Activated CD4-positive, alpha-beta T cell treated with anti-CD3 and anti-CD28 coated beads, Interleukin-10, Interleukin-2, amounts not matched to agents 100 ng/mL and 50 ng/mL, durations not matched to agents 16 hours and 8 hours (primary cell): ENCODE results near the gene GAP43.

Experiments used
- DNase-seq: peaks from one replicate; pipeline ENCODE4 v3.0.0-alpha.2; 2020

Gene GAP43

GRCh38 chr3:115627180-115628074 lies 4.1 kb downstream of the GAP43 start:
- DNase-seq: no peak

DNA sequence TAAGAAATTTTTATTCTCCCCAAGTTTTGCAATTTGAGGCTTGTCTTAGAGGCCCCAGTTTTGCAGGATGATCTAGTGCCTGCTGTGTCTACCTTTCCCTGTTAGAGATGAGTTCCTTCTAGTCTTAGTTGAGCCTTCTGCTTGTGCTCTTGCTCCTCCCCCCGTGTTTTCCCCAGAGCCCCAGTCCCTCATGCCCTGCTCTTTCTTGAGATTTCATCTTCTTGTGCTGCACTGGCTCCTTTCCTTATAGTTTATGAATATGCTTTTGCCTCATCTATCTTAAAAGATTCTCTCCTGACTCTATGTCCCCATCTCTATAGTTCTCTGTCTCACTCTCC lies 4.7 kb downstream of the GAP43 start:
- DNase-seq: no peak

GRCh38 chr3:115630850-115631249 lies 7.5 kb downstream of the GAP43 start:
- no peak for DNase-seq

- DNase-seq: no peak
Measured at GRCh38 chr3:115632026-115632425, 8.7 kb downstream of the GAP43 start.

DNA sequence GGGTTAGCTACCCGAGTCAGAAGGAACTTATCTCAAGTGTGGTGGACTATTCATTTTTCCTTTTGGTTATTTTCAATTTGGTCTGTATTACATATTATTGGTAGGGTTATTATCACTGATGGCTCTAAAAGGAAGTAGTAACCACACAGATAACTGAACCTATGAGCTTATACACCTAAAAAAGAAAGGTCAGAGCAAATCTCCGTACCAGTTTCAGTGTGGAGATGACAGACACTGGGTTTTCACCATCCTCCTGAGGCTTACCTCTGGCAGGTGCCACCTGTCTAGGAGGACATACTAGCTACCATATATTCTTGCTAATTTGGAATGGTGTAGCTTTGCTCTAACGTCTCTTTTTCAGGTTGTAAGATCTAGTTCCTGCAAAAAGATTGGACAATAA lies 10.2 kb downstream of the GAP43 start:
- DNase-seq: no peak

GRCh38 chr3:115634052-115634451 lies 10.7 kb downstream of the GAP43 start:
- no peak for DNase-seq

DNA sequence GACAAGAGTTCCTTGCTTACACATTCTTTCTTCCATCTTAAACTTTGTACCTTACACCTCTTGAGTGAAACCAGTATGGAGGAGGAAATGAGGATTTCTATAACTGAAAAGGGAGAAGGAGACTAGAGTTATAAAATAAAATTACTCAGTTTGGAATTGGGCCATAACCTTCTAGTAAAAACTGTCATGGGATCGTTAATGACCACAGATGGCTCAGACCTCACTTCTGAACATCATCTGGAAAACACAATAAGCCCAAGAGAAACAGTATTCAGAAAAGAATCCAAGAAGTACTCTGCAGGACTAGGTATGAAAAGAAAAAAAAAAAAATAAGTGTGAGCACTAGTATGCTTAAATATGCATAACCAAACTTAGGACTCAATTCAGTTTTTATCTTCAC lies 12.1 kb downstream of the GAP43 start:
- no peak for DNase-seq

- DNase-seq: no peak
Measured at GRCh38 chr3:115638241-115638640, 14.9 kb downstream of the GAP43 start.

- no peak for DNase-seq
Measured at GRCh38 chr3:115638991-115639390, 15.7 kb downstream of the GAP43 start.

- no peak for DNase-seq
Measured at GRCh38 chr3:115644391-115644790, 21.1 kb downstream of the GAP43 start.

GRCh38 chr3:115646027-115646690 lies 22.8 kb downstream of the GAP43 start:
- no peak for DNase-seq

GRCh38 chr3:115648559-115648958 lies 25.2 kb downstream of the GAP43 start:
- DNase-seq: no peak

DNA sequence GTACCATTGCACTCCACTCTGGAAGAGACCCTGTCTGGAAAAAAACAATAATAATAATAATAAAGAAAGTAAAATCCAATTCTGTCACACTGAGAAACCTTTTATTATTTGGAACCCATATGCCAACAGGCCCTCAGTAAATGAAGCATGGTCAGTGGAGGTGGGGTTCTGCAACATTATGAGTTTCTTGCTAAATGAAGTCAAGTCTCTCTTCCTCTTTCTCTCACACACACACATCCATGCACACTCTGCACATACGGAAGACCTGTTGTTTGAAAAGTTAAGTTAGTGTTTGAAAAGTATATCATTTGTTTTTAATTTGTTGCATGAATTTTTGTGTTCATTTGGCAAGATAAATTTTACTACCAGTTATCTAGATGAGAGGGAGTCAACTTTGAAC lies 27.8 kb downstream of the GAP43 start:
- DNase-seq: no peak

DNA sequence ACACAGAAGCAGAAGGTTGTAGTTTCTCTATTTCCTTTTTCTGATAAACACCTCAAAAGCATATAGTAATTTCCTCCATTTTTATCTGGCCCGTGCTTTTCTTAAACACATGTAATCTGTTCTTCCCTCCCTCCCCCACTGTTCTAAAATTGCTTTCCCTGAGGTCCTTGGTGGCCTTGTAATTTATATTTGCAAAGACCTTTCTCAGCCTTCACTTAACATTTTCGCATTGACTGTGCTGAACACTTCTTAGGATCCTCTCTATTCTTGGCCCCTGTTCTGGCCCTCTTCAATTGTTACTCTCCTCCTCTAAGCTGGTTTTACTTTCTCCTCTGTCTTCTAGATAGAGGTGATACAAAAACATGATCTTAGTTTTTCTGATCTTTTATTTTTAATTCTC lies 28.3 kb downstream of the GAP43 start:
- DNase-seq: no peak

DNA sequence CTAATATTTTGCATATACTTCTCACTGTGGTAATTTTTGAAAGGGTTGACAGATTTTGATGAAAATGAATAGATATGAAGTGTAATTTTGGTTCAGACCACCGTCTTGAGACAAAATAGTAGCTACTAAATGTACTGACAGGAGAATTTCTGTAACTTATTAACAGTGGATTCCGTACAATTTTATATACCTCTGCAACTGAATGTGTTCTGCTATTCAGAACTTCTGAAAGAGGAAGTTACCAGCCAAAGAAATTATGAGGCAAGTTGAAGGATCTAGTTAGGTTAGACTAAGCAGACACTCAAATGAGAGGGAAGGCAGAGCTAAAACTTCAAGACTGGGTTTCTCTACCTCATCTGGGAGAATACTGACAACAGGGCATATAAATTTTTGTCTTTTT lies 29.4 kb downstream of the GAP43 start:
- no peak for DNase-seq

- no peak for DNase-seq
Measured at GRCh38 chr3:115655761-115656282, 32.5 kb downstream of the GAP43 start.

DNA sequence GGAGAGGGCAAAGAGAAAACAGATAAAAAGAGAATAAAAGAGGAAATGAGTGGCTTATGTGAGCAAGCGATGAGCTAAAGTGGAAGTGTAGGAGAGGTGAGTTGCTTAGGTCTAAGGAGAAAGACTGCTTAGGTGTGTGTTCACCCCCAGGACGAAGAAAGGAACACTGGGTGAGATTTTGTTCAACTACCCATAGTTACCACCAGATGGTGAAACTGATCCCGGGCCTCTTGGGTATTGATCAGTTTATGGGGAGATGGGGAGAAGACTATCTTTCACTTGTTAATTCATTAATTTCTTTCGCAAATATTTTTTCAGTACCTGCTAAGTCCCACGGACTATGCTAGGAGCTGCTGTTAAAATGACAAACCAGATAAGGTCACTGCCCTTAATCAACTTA lies 33.9 kb downstream of the GAP43 start:
- peak; percentile 31 for DNase-seq

- DNase-seq: no peak
Measured at GRCh38 chr3:115658032-115658336, 34.7 kb downstream of the GAP43 start.

- peak; percentile 78 for DNase-seq
Measured at GRCh38 chr3:115658337-115659181, 35.2 kb downstream of the GAP43 start.

DNA sequence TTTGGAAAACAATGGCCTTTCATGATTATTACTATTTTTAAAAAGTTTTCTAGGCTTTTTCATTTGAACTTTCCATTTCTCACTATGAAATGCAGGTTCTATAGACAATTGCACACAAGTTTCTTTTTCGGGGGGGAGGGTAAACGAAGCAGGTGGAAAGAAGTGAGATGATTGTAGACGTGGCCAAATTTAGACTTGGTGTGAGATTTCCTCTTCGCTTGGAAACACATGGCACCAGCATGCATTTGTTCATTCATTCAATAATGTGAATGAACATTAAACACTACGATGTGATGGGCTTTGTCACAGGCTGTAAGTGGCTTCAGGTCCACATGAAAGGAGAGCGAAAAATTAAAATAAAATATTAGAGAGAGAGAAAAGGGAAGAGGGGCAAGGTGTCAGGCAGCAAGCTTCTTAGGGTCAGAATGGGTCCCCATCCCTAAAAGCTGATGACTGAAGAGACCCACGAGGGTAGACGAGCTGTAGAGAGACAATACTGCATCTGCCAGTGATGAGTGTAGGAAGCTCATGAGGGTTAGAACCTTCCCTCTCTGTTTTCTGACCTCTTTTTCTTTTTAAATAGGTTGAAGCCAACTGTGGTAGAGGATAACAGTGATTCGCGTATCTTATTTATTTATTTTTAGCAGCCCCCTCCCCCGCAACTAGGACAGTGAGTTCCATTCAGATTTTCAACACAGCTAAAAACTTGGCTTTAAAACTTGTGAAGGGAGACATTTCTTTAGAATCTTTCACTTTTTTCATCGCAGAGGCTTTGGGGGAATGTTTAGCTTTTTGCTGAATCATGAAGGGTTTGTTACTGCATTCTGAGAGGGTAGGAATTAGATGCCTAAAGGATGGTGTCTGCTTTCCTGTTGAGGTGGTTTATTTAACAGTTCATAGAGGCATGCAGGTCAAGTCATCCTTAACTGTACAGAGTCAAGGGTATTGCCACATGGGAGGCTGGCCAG lies 36.2 kb downstream of the GAP43 start:
- DNase-seq: no peak

DNA sequence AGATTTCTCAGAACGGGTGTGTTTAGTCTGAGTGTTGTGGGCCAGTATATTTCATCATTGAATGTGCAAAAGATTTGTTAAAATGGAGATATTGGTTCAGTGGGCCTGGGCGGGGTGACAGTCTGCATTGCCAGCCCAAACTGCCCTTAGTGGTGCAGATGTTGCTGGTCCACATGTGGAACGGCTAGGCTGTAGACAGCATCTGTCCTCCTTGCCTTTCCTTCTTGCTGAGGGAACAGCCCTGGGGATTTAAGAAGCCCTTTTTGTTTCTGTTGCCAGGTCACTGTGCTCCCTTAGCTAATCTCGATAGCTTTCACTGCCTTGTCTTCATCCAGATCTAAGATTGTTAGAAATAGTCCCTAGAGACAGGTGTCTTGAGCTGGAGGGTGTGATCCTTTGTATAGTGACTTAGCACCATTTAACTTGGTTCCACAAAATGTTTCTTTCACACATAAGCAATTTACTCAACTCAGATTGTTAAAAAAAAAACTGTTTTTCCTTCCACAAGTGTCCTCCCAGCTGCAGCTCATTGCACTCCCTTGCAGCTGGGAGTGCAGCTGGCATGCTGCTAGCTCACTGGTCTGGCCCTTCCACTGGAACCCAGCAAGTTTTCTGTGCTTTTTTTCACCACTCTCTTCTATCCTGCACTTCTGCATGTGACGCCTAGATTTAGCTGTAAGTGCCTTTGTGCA lies 37.5 kb downstream of the GAP43 start:
- no peak for DNase-seq

- DNase-seq: no peak
Measured at GRCh38 chr3:115662356-115662755, 39.0 kb downstream of the GAP43 start.
